ENCODE data around the gene BRD7. TPM values are rescaled to one million over a fixed set of nuclear protein-coding genes. Genes with fewer than 3 reads are reported as not detected.

The BRD7 gene
- total RNA-seq, 4 donors from 2014 or later, result 53.1 to 62.0 (median 56.2) TPM

DNA sequence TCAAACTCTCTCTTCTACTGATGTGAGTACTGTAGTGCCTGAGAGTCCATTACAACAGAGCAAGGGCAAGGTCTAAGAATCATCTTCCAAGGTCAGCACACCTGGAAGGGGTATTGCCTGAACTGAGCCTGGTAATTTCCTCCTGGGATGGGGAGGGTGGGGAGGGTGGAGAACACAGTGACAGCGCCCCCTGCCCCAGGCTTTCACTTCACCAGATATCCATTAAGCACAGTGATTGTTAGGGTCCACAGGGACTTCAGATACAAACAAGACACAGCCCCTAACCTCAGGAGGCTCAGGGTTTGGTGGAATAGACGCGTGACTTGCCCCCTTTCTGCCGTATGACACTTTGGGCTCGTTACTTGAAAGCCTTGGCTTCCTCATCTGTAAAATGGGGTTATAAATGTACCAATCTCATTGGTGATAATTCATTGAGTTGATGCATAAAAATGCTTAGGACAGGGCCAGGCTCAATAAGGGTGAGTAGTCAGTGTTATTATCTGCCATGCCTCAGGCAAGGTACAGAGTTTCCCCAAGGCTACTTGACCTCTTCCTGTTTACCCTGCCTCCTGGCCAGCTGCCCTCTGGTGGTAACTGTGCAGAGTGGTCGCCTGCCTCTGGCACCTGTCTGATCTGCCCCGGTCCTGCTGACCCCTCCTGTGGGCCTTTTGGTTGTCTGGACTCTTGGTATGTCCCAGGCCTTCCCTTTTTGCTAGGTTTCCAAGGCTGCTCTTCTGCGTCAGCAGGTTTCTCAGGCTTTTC, 13.1 kb upstream of the BRD7 start:
- no peak for DNase-seq (ENCODE audit: low spot score in 2 of 2)
- Histone ChIP-seq H3K27ac (no peak overlapping the region), H3K36me3 (no peaks in the 10 kb centered on the region), H3K4me3 (no peak overlapping the region), H3K27me3 (no peaks in the 10 kb centered on the region), H3K4me1 (no peaks in the 10 kb centered on the region), H3K9me3 (no peaks in the 10 kb centered on the region)
- TF ChIP-seq CTCF (IDR thresholded peaks at IDR 0.05) (no peak), EP300 (IDR thresholded peaks at IDR 0.05) (no peak), POLR2AphosphoS5 (IDR thresholded peaks at IDR 0.05) (no peak), POLR2A (IDR thresholded peaks at IDR 0.05) (no peak)
- WGBS, result 81% methylated on average over 8 of the region's 8 CpGs

DNA sequence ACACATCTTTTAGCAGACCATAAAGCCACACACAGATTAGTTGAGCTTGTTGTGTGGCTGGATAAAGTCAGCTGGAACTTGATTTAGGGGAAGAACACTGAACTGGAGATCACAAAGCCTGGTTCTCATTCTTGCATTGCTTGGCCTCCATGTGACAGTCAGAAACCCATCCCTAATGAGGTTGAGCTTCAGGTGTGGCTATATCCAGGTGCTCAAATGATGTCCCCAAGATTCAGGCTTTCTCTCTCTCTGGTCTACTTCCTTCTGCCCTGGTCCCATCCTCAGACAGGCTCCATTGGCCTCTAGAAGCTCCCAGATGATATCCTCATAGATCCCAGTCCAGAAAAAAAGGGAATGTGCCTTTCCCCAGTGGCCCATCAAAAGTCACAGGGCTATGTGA, 9.6 kb upstream of the BRD7 start:
- TF ChIP-seq POLR2AphosphoS5 (IDR thresholded peaks at IDR 0.05) (no peak), CTCF (IDR thresholded peaks at IDR 0.05) (no peak), POLR2A (IDR thresholded peaks at IDR 0.05) (no peak), EP300 (IDR thresholded peaks at IDR 0.05) (no peak)
- Histone ChIP-seq H3K36me3 (no peaks in the 10 kb centered on the region), H3K4me3 (no peak overlapping the region), H3K9me3 (no peaks in the 10 kb centered on the region), H3K27ac (no peak overlapping the region), H3K27me3 (no peaks in the 10 kb centered on the region), H3K4me1 (no peaks in the 10 kb centered on the region)
- no peak for DNase-seq (ENCODE audit: low spot score in 2 of 2)

GRCh38 chr16:50377001-50377400, 8.2 kb upstream of the BRD7 start:
- Histone ChIP-seq H3K9me3 (no peaks in the 10 kb centered on the region), H3K27me3 (no peaks in the 10 kb centered on the region), H3K4me3 (no peak overlapping the region), H3K27ac (no peak overlapping the region), H3K4me1 (peaks cover 9% of the 10 kb centered on the region), H3K36me3 (no peaks in the 10 kb centered on the region)
- WGBS, result 36% methylated on average over 4 of the region's 4 CpGs
- DNase-seq (ENCODE audit: low spot score in 2 of 2), result no peak
- TF ChIP-seq EP300 (IDR thresholded peaks at IDR 0.05) (no peak), POLR2AphosphoS5 (IDR thresholded peaks at IDR 0.05) (no peak), CTCF (IDR thresholded peaks at IDR 0.05) (no peak), POLR2A (IDR thresholded peaks at IDR 0.05) (no peak)

DNA sequence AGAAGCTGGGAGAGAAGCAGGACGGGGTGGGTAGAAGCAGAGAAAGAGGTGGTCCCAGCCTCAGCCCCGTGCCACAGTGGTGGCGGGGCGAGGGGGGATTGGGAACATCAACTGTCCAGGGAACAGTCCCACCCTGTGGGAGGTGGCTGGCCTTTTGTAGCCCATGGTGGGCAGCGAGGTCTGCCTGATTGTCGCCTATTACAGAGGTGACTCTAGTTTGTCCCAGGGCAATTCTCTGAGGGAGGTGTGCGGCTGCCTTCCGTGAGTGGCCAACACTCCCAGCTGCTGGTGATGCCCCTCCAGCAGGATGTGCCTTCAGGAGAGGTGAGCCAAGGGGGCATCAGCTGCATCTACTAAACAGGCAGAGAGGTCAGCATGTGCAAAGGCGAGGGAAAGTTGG, 5.0 kb upstream of the BRD7 start:
- H3K4me1 ChIP-seq, result peaks cover 14% of the 10 kb centered on the region
- 98% methylated on average over 9 of the region's 9 CpGs for WGBS
- TF ChIP-seq POLR2A (IDR thresholded peaks at IDR 0.05), result no peak
- TF ChIP-seq CTCF (IDR thresholded peaks at IDR 0.05), result no peak
- no peak for TF ChIP-seq POLR2AphosphoS5 (IDR thresholded peaks at IDR 0.05)
- no peak for TF ChIP-seq EP300 (IDR thresholded peaks at IDR 0.05)
- no peaks in the 10 kb centered on the region for H3K27me3 ChIP-seq
- H3K27ac ChIP-seq, result no peak overlapping the region
- DNase-seq (ENCODE audit: low spot score in 2 of 2), result no peak
- H3K36me3 ChIP-seq, result no peaks in the 10 kb centered on the region
- H3K4me3 ChIP-seq, result no peak overlapping the region
- H3K9me3 ChIP-seq, result no peaks in the 10 kb centered on the region

DNA sequence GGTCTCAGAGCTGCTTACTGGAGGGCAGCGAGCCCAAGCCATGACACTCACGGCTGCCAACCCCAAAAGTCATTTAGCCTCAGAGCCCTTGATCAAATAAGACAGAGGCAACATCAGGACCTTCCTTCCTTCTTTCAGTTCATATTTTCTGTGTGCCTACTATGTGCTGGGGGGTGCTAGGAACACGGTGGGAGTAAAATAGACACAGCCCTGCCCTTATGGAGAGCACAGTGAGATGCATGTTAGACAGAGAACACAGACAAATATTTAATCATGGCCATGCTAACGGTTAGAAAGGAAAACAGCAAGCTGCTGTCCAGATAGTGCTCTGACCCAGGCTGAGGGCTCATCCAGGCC, 4.5 kb upstream of the BRD7 start:
- Histone ChIP-seq H3K27me3 (no peaks in the 10 kb centered on the region), H3K4me3 (no peak overlapping the region), H3K27ac (no peak overlapping the region), H3K9me3 (no peaks in the 10 kb centered on the region), H3K4me1 (peaks cover 14% of the 10 kb centered on the region), H3K36me3 (no peaks in the 10 kb centered on the region)
- TF ChIP-seq POLR2AphosphoS5 (IDR thresholded peaks at IDR 0.05) (no peak), EP300 (IDR thresholded peaks at IDR 0.05) (no peak), CTCF (IDR thresholded peaks at IDR 0.05) (no peak), POLR2A (IDR thresholded peaks at IDR 0.05) (no peak)
- WGBS, result 77% methylated on average over 2 of the region's 4 CpGs
- no peak for DNase-seq (ENCODE audit: low spot score in 2 of 2)
